GM12892 (cell line): Measurements from ENCODE around the gene TSC1.

ENCODE experiments used
- DNase-seq: peaks from one replicate; pipeline ENCODE4 v3.0.0; 2011; ENCODE audit not compliant: insufficient read length
- FAIRE-seq: peaks from 2 replicates; lab custom pipeline; 2011; peaks lifted over from hg19 to GRCh38; lab: Jason Lieb, UNC
- POLR2A ChIP-seq: IDR thresholded peaks from 2 replicates; pipeline ENCODE4 v1.6.1; 2011; ENCODE audit warnings: low read depth, low read length, control low read depth
- POLR2AphosphoS5 ChIP-seq: IDR thresholded peaks from 2 replicates; pipeline ENCODE4 v1.6.1; 2011; ENCODE audit warnings: low read depth, low read length, control low read depth
- TAF1 ChIP-seq: IDR thresholded peaks from 2 replicates; pipeline ENCODE4 v1.6.1; 2011; ENCODE audit warnings: low read depth, mild to moderate bottlenecking, control low read depth, low read length, borderline replicate concordance

Gene TSC1

DNA sequence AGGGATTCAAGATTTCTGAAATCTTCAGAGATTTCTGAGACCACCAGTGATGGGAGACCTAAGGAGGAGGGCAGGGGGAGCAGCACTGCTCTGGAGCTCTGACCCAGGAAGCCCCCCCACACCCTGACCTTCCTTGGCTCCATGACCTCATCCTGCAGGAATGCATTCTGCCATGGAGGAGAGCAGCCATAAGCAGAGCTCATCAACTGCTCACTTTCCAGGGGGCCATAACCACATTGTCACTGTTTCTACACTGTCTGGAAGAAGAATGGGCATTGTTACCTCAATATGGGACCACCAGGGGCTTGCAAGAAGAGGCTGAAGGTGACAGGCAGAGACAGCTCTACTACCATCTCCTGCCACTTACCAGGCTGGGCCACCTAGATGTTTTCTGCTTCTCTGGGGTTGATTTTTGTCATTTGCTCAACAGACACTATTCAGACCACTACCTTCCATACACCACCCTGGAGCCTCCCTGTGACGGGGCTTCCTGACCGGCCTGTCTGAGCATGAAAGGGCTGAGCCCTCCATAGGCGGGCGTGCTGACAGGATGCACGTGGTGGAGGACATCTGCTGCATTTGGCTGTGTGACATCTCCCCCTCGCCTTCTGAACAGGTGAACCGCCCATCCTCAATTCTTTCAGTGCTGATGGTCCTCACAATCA lies 2.3 kb upstream of the TSC1 start:
- DNase-seq: no peak
- FAIRE-seq: no peak
- TF ChIP-seq POLR2AphosphoS5 (no peak), POLR2A (no peak)

DNA sequence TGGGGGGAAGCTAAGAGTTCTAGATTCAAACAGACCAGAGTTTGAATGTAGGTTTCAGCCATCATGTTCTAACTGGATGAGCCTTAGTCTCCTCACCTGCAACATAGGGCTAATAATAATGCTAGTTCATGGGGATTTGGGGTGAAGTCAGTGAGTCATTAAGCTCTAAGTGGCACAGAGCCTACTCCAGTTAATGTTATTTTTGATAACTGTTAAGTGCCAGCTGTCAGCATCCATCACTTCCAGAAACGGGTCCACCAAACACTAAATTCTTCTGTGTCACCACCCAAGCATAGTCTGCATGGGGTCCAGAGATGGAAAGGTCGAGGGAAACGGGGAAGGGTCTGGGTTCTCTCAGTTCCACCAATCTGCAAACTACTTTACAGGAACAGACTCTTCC lies 1.8 kb upstream of the TSC1 start:
- FAIRE-seq: no peak
- DNase-seq: no peak
- no peak for TF ChIP-seq POLR2A
- TF ChIP-seq POLR2AphosphoS5: no peak
- no peak for TF ChIP-seq TAF1

DNA sequence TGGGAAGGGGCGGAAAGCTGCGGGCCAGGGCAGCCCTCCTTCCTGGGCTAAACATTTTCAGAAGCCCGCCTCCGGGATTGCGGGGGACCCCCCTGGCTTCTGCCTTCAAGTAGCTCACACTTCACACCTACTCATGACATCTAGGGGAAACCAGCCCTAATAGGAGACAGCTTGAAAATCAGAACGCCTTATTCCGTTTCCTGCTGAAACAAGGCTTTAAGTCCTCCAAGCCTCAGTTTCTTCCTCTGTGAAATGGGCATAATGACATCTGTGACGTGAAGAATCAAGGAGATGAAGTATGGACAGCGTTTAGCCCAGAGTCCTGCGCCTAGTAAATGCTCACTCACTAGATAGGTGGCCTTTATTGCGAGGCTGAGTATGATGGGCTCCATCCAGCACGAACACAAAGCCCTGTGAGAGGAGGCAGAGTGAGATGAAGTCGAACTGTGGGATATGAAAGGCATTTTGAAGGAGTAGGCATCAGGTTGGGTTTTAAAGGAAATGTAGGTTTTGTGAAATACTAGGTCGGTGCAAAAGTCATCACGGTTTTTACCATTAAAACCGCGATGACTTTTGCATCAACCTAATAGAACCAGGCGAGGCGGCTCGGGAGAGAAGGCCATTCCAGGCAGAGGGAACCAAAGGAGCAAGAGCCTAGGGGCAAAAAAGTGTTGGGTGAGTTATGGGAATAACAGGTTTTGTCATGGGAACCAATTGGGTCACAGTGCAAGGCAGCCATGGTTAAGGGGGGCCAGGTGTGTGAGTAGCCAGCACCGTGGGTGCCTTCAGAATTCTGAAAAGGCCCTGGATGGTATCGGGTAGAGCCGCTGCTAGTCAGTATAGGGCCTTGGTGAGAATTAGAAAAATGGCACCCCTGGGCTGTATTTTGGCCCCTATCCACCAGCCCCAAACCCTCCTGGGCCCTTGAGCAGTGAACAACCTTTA lies 1.0 kb upstream of the TSC1 start:
- DNase-seq (no peak), FAIRE-seq (no peak)
- TF ChIP-seq TAF1 (no peak), POLR2AphosphoS5 (no peak), POLR2A (no peak)

DNA sequence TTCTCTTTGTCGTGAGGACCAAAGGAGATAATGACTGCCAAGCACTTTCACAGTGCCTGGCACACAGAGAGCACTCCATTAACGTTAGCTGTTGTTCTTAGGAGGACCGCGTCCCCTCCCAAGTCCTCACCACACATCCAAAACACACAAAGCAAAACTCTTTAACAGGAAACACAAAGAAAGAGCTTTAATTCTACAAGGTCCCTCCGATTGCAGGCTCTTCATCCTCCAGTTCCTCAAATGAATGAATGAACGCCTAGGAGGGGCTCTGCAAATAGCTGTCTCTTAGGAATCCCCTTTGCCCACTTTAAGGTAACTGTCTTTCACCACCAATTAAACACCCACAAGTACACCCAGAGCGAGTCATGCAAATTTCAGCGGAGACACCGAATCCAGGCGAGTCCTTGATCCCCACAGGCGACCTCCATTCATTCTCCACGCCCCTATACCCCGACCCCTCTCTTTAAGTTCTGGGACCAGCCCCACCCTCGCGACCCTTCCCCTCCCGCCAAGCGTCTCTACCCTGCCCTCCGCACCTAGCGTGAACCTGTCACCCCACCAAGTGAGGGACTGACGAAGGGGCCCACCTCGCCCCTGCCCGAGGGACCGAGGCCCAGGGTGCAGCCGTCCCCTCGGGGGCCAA lies 644 bp downstream of the TSC1 start:
- FAIRE-seq (no peak), DNase-seq (no peak)
- TF ChIP-seq TAF1: no peak
- no peak for TF ChIP-seq POLR2A
- TF ChIP-seq POLR2AphosphoS5: no peak

DNA sequence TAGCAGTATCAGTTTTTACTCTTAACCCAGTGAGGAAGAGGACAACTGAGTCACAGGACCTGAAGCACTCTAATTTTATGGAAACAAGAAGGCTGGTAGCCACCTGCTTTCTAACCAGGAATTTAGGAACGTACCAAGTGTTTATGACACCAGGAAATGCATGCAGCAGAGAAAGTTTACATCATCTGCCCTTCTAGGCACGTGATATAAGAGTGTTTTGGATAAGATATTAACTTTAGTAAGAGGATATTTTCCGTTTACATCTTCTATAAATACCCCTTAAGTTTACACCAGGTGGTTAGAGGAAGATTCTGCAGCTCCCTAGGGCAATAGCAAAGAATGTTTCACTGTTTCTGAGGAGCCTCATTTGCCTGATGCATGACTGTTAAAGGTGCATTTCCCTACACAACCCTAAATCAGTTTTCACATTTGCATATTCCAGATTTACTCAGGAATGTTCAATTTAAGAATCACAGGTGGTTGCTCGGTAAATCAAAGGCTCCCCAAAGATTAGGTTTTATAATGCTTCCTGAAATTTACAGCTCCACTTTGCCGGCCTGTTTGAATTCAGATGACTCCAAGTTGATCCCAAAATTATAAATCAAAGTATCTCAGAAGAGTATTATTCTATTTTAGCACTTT lies 1.8 kb downstream of the TSC1 start:
- TF ChIP-seq POLR2AphosphoS5: no peak
- no peak for TF ChIP-seq POLR2A
- no peak for TF ChIP-seq TAF1
- FAIRE-seq: peak; percentile 9
- no peak for DNase-seq

- FAIRE-seq (no peak), DNase-seq (no peak)
- TF ChIP-seq TAF1: no peak
- TF ChIP-seq POLR2AphosphoS5: no peak
These were observed 5.2 kb downstream of the TSC1 start for GRCh38 chr9:132939169-132939568.

DNA sequence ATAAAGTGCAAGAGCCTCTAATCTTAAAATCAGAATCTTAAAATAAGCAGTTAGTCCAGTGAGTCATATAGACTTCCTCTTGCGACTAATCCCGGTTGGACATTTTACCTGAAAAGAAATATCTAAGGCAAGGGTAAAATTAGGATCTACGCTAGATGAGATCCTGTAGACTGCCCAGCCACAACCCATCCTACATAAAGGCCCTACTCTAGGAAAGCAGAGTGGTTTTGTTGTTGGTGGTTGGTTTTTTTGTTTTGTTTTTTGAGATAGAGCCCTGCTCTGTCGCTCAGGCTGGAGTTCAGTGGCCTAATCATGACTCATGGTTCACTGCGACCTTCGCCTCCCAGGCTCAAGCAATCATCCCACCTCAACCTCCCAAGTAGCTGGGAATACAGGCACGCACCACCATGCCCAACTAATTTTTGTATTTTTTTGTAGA lies 6.9 kb downstream of the TSC1 start:
- TF ChIP-seq POLR2A (no peak), POLR2AphosphoS5 (no peak), TAF1 (no peak)
- FAIRE-seq (no peak), DNase-seq (no peak)

- FAIRE-seq (no peak), DNase-seq (no peak)
- TF ChIP-seq TAF1: no peak
- TF ChIP-seq POLR2A: no peak
- no peak for TF ChIP-seq POLR2AphosphoS5
These were observed 9.4 kb downstream of the TSC1 start for GRCh38 chr9:132935026-132935425.

DNA sequence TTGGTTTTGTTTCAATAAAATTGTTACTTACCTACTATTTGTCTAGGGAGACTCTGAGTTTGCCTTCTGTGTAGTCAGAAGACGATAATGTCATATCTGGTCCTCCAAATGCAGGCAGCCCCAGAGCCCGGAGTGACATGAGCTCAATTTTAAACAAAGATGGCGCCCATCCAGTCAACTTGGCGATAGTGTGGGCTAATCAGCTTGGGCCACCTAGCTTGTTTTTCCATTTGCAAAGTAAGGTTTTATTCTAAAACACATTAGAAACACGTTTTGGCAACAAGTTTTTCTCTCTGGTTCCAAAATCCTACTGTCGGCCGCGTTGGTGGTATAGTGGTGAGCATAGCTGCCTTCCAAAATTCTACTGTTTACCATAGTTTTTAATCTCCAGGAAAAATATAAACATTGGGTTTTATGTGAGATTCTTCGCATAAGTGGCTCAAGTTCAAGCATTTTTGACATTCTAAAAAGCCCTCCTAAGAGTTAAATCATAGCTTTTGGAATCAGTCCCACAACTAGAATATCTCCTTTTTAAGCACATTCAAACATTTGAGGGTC lies 13.2 kb downstream of the TSC1 start:
- FAIRE-seq: no peak
- TF ChIP-seq POLR2A (no peak), TAF1 (no peak), POLR2AphosphoS5 (no peak)
- no peak for DNase-seq

GRCh38 chr9:132927704-132928103 lies 16.7 kb downstream of the TSC1 start:
- no peak for DNase-seq
- TF ChIP-seq POLR2AphosphoS5 (no peak), TAF1 (no peak), POLR2A (no peak)
- no peak for FAIRE-seq
